NCI-H1417 (cell line): ENCODE data around the gene DDC.
"Not testable (repeated sequence)": the region's sequence is repeated elsewhere in the genome, so short reads cannot be mapped to it uniquely, and the experiment has no call there.

ENCODE experiments used
- DNase-seq, 3 experiments: peaks; one replicate each; lab custom pipeline; 2025; lab: John Stamatoyannopoulos, UW

Gene DDC

GRCh38 chr7:50519350-50519749, 45.9 kb downstream of the DDC start:
- not testable (repeated sequence) for DNase-seq

- DNase-seq = no peak
These were observed 51.9 kb downstream of the DDC start for GRCh38 chr7:50513166-50513871.

GRCh38 chr7:50512384-50512783, 52.8 kb downstream of the DDC start:
- DNase-seq = no peak

GRCh38 chr7:50509459-50509858, 55.7 kb downstream of the DDC start:
- no peak for DNase-seq

- DNase-seq = no peak
These were observed 56.7 kb downstream of the DDC start for GRCh38 chr7:50508471-50508943.

GRCh38 chr7:50507898-50508470, 57.2 kb downstream of the DDC start:
- DNase-seq = peak in 2 of 3 experiments; percentile 56 to 75

- no peak for DNase-seq
These were observed 59.5 kb downstream of the DDC start for GRCh38 chr7:50505553-50506210.

GRCh38 chr7:50504646-50505546, 60.3 kb downstream of the DDC start:
- DNase-seq = no peak

- DNase-seq = no peak
These were observed 62.3 kb downstream of the DDC start for GRCh38 chr7:50502947-50503346.

- DNase-seq = no peak
These were observed 63.1 kb downstream of the DDC start for GRCh38 chr7:50502001-50502684.

- DNase-seq = no peak
These were observed 66.1 kb downstream of the DDC start for GRCh38 chr7:50499092-50499491.

GRCh38 chr7:50497968-50498367, 67.2 kb downstream of the DDC start:
- DNase-seq = no peak

GRCh38 chr7:50497068-50497642, 68.0 kb downstream of the DDC start:
- DNase-seq = no peak

GRCh38 chr7:50496569-50496968, 68.6 kb downstream of the DDC start:
- no peak for DNase-seq

- DNase-seq = no peak
These were observed 69.5 kb downstream of the DDC start for GRCh38 chr7:50495746-50496145.

GRCh38 chr7:50492770-50493519, 72.3 kb downstream of the DDC start:
- DNase-seq = no peak

GRCh38 chr7:50491943-50492342, 73.3 kb downstream of the DDC start:
- no peak for DNase-seq

- DNase-seq = no peak
These were observed 74.0 kb downstream of the DDC start for GRCh38 chr7:50491209-50491608.

GRCh38 chr7:50488379-50488778, 76.8 kb downstream of the DDC start:
- DNase-seq = no peak

- no peak for DNase-seq
These were observed 78.7 kb downstream of the DDC start for GRCh38 chr7:50486512-50486911.

- DNase-seq = no peak
These were observed 83.3 kb downstream of the DDC start for GRCh38 chr7:50481867-50482266.
